HCT116 (cell line): ENCODE data around the gene TOP1.

Experiments
- CTCF ChIP-seq, 3 experiments: fragments of 200-600 bp in 1 of 3; sonication (generic) in 1 of 3; IDR thresholded peaks in 2 of 3; conservative IDR thresholded peaks in 1 of 3; 2 replicates each; pipeline ENCODE4 v1.5.1; 2012 to 2017; ENCODE audit warnings: low read depth in 2 of 3, low read length in 2 of 3, antibody characterized with exemption in 1 of 3, borderline replicate concordance in 1 of 3, control low read depth in 1 of 3, mild to moderate bottlenecking in 1 of 3, mixed read lengths in 1 of 3, mixed run types in 1 of 3, moderate library complexity in 1 of 3; ENCODE audit not compliant: insufficient read depth in 1 of 3
- EZH2phosphoT487 ChIP-seq: fragments of 200-600 bp; IDR thresholded peaks from 2 replicates; pipeline ENCODE4 v1.6.1; 2018; ENCODE audit warnings: antibody characterized with exemption, borderline replicate concordance
- JUND ChIP-seq: IDR thresholded peaks from 2 replicates; pipeline ENCODE4 v1.6.1; 2012
- POLR2AphosphoS5 ChIP-seq: IDR thresholded peaks from 2 replicates; pipeline ENCODE4 v1.6.1; 2011; ENCODE audit warnings: mild to moderate bottlenecking, low read depth, low read length, moderate library complexity

GRCh38 chr20:41159547-41159946, 130.9 kb downstream of the TOP1 start:
- TF ChIP-seq EZH2phosphoT487 (no peak), CTCF (IDR thresholded peaks at IDR 0.05 in 2 of 3, conservative IDR thresholded peaks at IDR 0.05 in 1 of 3; ENCODE audit: borderline replicate concordance in 1 of 3, insufficient read depth in 1 of 3, low read depth in 2 of 3, low read length in 2 of 3) (no peak), POLR2AphosphoS5 (no peak), JUND (no peak)
